K562 (cell line): ENCODE measurements around the gene VPS16. TPM values are rescaled to one million over a fixed set of nuclear protein-coding genes. Genes with fewer than 3 reads are reported as not detected.
A peak's percentile ranks its signal among the peaks of the same experiment; 100 is the strongest.

Experiments
- ELK3 ChIP-seq: fragments of 450-650 bp; formaldehyde crosslinking; IDR thresholded peaks from 2 replicates; pipeline ENCODE4 v1.4.0; 2020; ENCODE audit warnings: mild to moderate bottlenecking
- FOSL1 ChIP-seq: fragments of 200-800 bp; sonication (Bioruptor generic); conservative IDR thresholded peaks from 2 replicates; pipeline ENCODE4 v1.6.1; 2016; ENCODE audit warnings: missing genetic modification characterization, missing compliant biosample characterization
- GABPB2 ChIP-seq: fragments of 250-450 bp; sonication (Bioruptor Pico); conservative IDR thresholded peaks from 2 replicates; pipeline ENCODE4 v1.5.1; 2021; ENCODE audit warnings: mild to moderate bottlenecking
- HBP1 ChIP-seq: fragments of 450-650 bp; formaldehyde crosslinking; IDR thresholded peaks from 2 replicates; pipeline ENCODE4 v1.4.0; 2022; ENCODE audit warnings: missing genetic modification characterization
- HCFC1 ChIP-seq: IDR thresholded peaks from 2 replicates; pipeline ENCODE4 v1.6.1; 2012; ENCODE audit warnings: low read depth, low read length, improper control_type of control experiment
- HES1 ChIP-seq: fragments of 450-650 bp; IDR thresholded peaks from 2 replicates; pipeline ENCODE4 v1.6.1; 2016; ENCODE audit warnings: low read depth, mild to moderate bottlenecking, moderate library complexity
- MAFF ChIP-seq: IDR thresholded peaks from 2 replicates; pipeline ENCODE4 v1.6.1; 2012; ENCODE audit warnings: low read length, improper control_type of control experiment
- MAX ChIP-seq: sonication (generic); formaldehyde crosslinking; IDR thresholded peaks from 2 replicates; pipeline ENCODE4 v1.9.0; 2022; ENCODE audit warnings: mild to moderate bottlenecking, missing genetic modification reagents
- MTF1 ChIP-seq: fragments of 250-450 bp; sonication (Bioruptor Pico); IDR thresholded peaks from 2 replicates; pipeline ENCODE4 v1.9.0; 2021; ENCODE audit warnings: moderate library complexity, mild to moderate bottlenecking, inconsistent platforms, borderline replicate concordance
- NR2F6 ChIP-seq: fragments of 450-650 bp; formaldehyde crosslinking; IDR thresholded peaks from 2 replicates; pipeline ENCODE4 v1.4.0; 2020; ENCODE audit warnings: mild to moderate bottlenecking
- SMAD3 ChIP-seq: fragments of 450-650 bp; formaldehyde crosslinking; conservative IDR thresholded peaks from 2 replicates; pipeline ENCODE4 v1.4.0; 2020; ENCODE audit warnings: mild to moderate bottlenecking
- TOE1 ChIP-seq, 2 experiments: fragments of 450-650 bp in 1 of 2; sonication (generic) in 1 of 2; formaldehyde crosslinking in 1 of 2; IDR thresholded peaks; 2 replicates each; pipeline versions ENCODE4 v1.7.1 to v1.8.0; 2016 to 2022; ENCODE audit warnings: borderline replicate concordance in 2 of 2, mild to moderate bottlenecking in 2 of 2, antibody characterized with exemption in 1 of 2, inconsistent platforms in 1 of 2, low read depth in 1 of 2, missing genetic modification reagents in 1 of 2, moderate library complexity in 1 of 2
- ZNF511 ChIP-seq: sonication (generic); formaldehyde crosslinking; IDR thresholded peaks from 2 replicates; pipeline ENCODE4 v1.8.0; 2022; ENCODE audit warnings: mild to moderate bottlenecking, missing genetic modification reagents
- ZNF551 ChIP-seq: fragments of 250-450 bp; sonication (Bioruptor Pico); IDR thresholded peaks from 2 replicates; pipeline ENCODE4 v1.5.0; 2021; ENCODE audit warnings: mild to moderate bottlenecking, moderate library complexity
- ZNF561 ChIP-seq: fragments of 450-650 bp; formaldehyde crosslinking; conservative IDR thresholded peaks from 2 replicates; pipeline ENCODE4 v1.4.0; 2020; ENCODE audit warnings: mild to moderate bottlenecking, moderate library complexity
- polyA plus RNA-seq, 8 experiments: library from polyadenylated mRNA; depleted of rRNA in 4 of 8; stranded (reverse) in 5 of 8; unstranded in 3 of 8; fragments of >200 nt; fragmentation: Nextera tagmentation in 2 of 8; fragmentation: Illumina TruSeq in 1 of 8; extraction: Ambion mirVana in 2 of 8; extraction: Trizol in 1 of 8; gene quantifications; 2 replicates each; pipeline versions ENCODE4 v1.2.1 to v1.2.3, GENCODE V29; 2011 to 2014; ENCODE audit warnings: inconsistent platforms in 1 of 8, missing spikeins in 1 of 8
- total RNA-seq, 7 experiments: library from RNA; depleted of rRNA in 6 of 7; stranded (reverse); fragments of >200 nt in 6 of 7; fragmentation: Illumina TruSeq in 2 of 7; extraction: Trizol in 2 of 7; gene quantifications; 2 replicates each; pipeline versions ENCODE4 v1.2.1 to v1.2.3, GENCODE V29; 2011 to 2021; ENCODE audit warnings: low replicate concordance in 1 of 7
- TF ChIP-seq, protein P1 (sequence below): sonication (generic); formaldehyde crosslinking; IDR thresholded peaks from 2 replicates; pipeline ENCODE4 v1.8.1; 2023; ENCODE audit warnings: mild to moderate bottlenecking, missing genetic modification reagents
- TF ChIP-seq, protein P2 (sequence below): fragments of 450-650 bp; IDR thresholded peaks from 2 replicates; pipeline ENCODE4 v1.6.1; 2017; ENCODE audit warnings: antibody characterized with exemption, mild to moderate bottlenecking

Gene VPS16
- total and polyA plus RNA-seq, 9 of the 15 experiments (the other 6 are each of a cell fraction or from before 2014, with no cell fraction given): 6.8 to 24.7 (median 14.0) TPM

GRCh38 chr20:2872459-2873009 is 32.0 kb downstream of the VPS16 start (continued):
- TF ChIP-seq, protein P1, sequence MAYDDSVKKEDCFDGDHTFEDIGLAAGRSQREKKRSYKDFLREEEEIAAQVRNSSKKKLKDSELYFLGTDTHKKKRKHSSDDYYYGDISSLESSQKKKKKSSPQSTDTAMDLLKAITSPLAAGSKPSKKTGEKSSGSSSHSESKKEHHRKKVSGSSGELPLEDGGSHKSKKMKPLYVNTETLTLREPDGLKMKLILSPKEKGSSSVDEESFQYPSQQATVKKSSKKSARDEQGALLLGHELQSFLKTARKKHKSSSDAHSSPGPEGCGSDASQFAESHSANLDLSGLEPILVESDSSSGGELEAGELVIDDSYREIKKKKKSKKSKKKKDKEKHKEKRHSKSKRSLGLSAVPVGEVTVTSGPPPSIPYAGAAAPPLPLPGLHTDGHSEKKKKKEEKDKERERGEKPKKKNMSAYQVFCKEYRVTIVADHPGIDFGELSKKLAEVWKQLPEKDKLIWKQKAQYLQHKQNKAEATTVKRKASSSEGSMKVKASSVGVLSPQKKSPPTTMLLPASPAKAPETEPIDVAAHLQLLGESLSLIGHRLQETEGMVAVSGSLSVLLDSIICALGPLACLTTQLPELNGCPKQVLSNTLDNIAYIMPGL: no peak
- TF ChIP-seq GABPB2 (CRISPR knock-in tag) (no peak), MTF1 (CRISPR knock-in tag) (no peak), HES1 (no peak), HBP1 (CRISPR knock-in tag) (no peak), HCFC1 (no peak), ZNF551 (CRISPR knock-in tag) (no peak), SMAD3 (CRISPR knock-in tag) (no peak), NR2F6 (CRISPR knock-in tag) (no peak), MAX (CRISPR knock-in tag) (peak; percentile 95), ZNF561 (CRISPR knock-in tag) (no peak), TOE1 (IDR thresholded peaks at IDR 0.05; ENCODE audit: borderline replicate concordance) (no peak), TOE1 (CRISPR knock-in tag; IDR thresholded peaks at IDR 0.05; ENCODE audit: borderline replicate concordance, low read depth) (0 out of 2 replicates have a peak, but pooled peaks have one; percentile 34), ELK3 (no peak), MAFF (no peak), ZNF511 (CRISPR knock-in tag) (no peak; the same call in 1 of the 2 replicates), FOSL1 (tag) (peak; percentile 29; the same call in 1 of the 2 replicates)
- TF ChIP-seq, protein P2, sequence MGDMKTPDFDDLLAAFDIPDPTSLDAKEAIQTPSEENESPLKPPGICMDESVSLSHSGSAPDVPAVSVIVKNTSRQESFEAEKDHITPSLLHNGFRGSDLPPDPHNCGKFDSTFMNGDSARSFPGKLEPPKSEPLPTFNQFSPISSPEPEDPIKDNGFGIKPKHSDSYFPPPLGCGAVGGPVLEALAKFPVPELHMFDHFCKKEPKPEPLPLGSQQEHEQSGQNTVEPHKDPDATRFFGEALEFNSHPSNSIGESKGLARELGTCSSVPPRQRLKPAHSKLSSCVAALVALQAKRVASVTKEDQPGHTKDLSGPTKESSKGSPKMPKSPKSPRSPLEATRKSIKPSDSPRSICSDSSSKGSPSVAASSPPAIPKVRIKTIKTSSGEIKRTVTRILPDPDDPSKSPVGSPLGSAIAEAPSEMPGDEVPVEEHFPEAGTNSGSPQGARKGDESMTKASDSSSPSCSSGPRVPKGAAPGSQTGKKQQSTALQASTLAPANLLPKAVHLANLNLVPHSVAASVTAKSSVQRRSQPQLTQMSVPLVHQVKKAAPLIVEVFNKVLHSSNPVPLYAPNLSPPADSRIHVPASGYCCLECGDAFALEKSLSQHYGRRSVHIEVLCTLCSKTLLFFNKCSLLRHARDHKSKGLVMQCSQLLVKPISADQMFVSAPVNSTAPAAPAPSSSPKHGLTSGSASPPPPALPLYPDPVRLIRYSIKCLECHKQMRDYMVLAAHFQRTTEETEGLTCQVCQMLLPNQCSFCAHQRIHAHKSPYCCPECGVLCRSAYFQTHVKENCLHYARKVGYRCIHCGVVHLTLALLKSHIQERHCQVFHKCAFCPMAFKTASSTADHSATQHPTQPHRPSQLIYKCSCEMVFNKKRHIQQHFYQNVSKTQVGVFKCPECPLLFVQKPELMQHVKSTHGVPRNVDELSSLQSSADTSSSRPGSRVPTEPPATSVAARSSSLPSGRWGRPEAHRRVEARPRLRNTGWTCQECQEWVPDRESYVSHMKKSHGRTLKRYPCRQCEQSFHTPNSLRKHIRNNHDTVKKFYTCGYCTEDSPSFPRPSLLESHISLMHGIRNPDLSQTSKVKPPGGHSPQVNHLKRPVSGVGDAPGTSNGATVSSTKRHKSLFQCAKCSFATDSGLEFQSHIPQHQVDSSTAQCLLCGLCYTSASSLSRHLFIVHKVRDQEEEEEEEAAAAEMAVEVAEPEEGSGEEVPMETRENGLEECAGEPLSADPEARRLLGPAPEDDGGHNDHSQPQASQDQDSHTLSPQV: peak; percentile 65; the same call in 1 of the 2 replicates
